ENCODE results near the gene FANCC.

The FANCC gene

GRCh38 chr9:95185956-95186355, 131.6 kb downstream of the FANCC start:
- no peak overlapping the region for H3K4me3 ChIP-seq (ENCODE audit: low read depth, low read length)
- H3K27me3 ChIP-seq (ENCODE audit: insufficient read depth, low read depth, severe bottlenecking) = no peaks in the 10 kb centered on the region
- no peaks in the 10 kb centered on the region for H3K9me3 ChIP-seq (ENCODE audit: severe bottlenecking)
- peaks cover 7% of the 10 kb centered on the region for H3K36me3 ChIP-seq
- TF ChIP-seq CTCF (IDR thresholded peaks at IDR 0.05; ENCODE audit: low read depth, low read length) = no peak
- DNase-seq = no peak
- no peak overlapping the region for H3K27ac ChIP-seq

DNA sequence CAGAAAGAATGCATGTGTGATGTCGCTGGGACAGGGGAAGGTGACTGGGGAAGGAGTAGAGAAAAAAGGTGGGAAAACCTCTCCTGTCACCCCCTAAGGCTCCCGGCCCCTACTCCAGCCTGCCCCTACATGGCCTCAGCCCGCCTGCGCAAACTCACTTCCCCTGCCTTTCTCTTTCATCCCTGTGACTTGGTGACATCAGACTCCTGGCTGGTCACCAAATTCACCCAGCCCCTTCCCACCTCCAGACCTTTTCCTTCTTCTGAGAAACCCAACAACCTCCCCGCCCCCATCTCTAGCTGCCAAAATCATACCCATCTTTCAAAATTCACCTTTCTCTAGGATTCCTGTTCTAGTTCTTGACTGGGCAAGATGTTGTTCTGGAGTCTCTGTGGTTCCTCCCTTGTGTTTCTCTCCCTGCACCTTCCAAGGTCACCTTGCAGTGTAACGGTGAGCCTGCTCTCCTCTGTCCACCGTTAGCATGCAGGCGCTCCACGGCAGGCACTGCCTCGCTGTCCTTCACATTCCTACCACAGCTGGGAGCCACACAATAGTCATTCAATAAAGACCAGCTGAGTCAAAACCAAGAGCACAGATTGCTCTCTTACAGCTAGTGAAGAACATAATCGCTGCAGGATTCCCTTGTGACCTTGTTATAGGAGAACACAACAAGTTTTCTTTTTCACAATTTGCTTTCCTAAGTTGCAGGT, 134.5 kb downstream of the FANCC start:
- no peak overlapping the region for H3K4me3 ChIP-seq (ENCODE audit: low read depth, low read length)
- TF ChIP-seq CTCF (IDR thresholded peaks at IDR 0.05; ENCODE audit: low read depth, low read length) = no peak
- no peaks in the 10 kb centered on the region for H3K9me3 ChIP-seq (ENCODE audit: severe bottlenecking)
- H3K27me3 ChIP-seq (ENCODE audit: insufficient read depth, low read depth, severe bottlenecking) = no peaks in the 10 kb centered on the region
- no peak for DNase-seq
- H3K36me3 ChIP-seq = peaks cover 7% of the 10 kb centered on the region
- no peak overlapping the region for H3K27ac ChIP-seq

- no peak for TF ChIP-seq CTCF (IDR thresholded peaks at IDR 0.05; ENCODE audit: low read depth, low read length)
- H3K27me3 ChIP-seq (ENCODE audit: insufficient read depth, low read depth, severe bottlenecking) = no peaks in the 10 kb centered on the region
- H3K4me3 ChIP-seq (ENCODE audit: low read depth, low read length) = no peak overlapping the region
- H3K36me3 ChIP-seq = peaks cover 7% of the 10 kb centered on the region
- DNase-seq = no peak
- no peaks in the 10 kb centered on the region for H3K9me3 ChIP-seq (ENCODE audit: severe bottlenecking)
- H3K27ac ChIP-seq = no peak overlapping the region
Observed at GRCh38 chr9:95181835-95182234, 135.7 kb downstream of the FANCC start.

- no peaks in the 10 kb centered on the region for H3K27me3 ChIP-seq (ENCODE audit: insufficient read depth, low read depth, severe bottlenecking)
- no peak overlapping the region for H3K27ac ChIP-seq
- no peaks in the 10 kb centered on the region for H3K9me3 ChIP-seq (ENCODE audit: severe bottlenecking)
- DNase-seq = no peak
- peaks cover 5% of the 10 kb centered on the region for H3K36me3 ChIP-seq
- TF ChIP-seq CTCF (IDR thresholded peaks at IDR 0.05; ENCODE audit: low read depth, low read length) = no peak
- H3K4me3 ChIP-seq (ENCODE audit: low read depth, low read length) = no peak overlapping the region
Observed at GRCh38 chr9:95181226-95181818, 136.2 kb downstream of the FANCC start.

GRCh38 chr9:95177617-95178016, 139.9 kb downstream of the FANCC start:
- Histone ChIP-seq H3K27me3 (ENCODE audit: insufficient read depth, low read depth, severe bottlenecking) (no peaks in the 10 kb centered on the region), H3K9me3 (ENCODE audit: severe bottlenecking) (no peaks in the 10 kb centered on the region), H3K27ac (no peak overlapping the region), H3K36me3 (no peaks in the 10 kb centered on the region), H3K4me3 (ENCODE audit: low read depth, low read length) (no peak overlapping the region)
- no peak for TF ChIP-seq CTCF (IDR thresholded peaks at IDR 0.05; ENCODE audit: low read depth, low read length)
- no peak for DNase-seq

All from WERI-Rb-1 (cell line).